IgD-negative memory B cell (primary cell): Measurements from ENCODE around the gene MGAT3. TPM values are rescaled to one million over a fixed set of nuclear protein-coding genes. Genes with fewer than 3 reads are reported as not detected.

Experiments used
- H3K27ac Mint-ChIP-seq, 3 donors: one replicate each; pipeline ENCODE4 v1.8.0; 2020 to 2022; ENCODE audit warnings: mild to moderate bottlenecking in 3 of 3, mixed read lengths in 3 of 3, moderate library complexity in 1 of 3
- H3K27me3 Mint-ChIP-seq: one replicate; pipeline ENCODE4 v1.8.0; 2021; ENCODE audit warnings: mixed read lengths
- H3K36me3 Mint-ChIP-seq: one replicate; pipeline ENCODE4 v1.8.0; 2020; ENCODE audit warnings: mild to moderate bottlenecking, mixed read lengths
- H3K4me1 Mint-ChIP-seq, 3 donors: one replicate each; pipeline ENCODE4 v1.8.0; 2020 to 2022; ENCODE audit warnings: mixed read lengths in 3 of 3, mild to moderate bottlenecking in 1 of 3
- H3K4me3 Mint-ChIP-seq, 4 donors: one replicate each; pipeline ENCODE4 v1.8.0; 2020 to 2022; ENCODE audit warnings: mild to moderate bottlenecking in 4 of 4, mixed read lengths in 4 of 4, moderate library complexity in 3 of 4
- H3K9me3 Mint-ChIP-seq, 3 donors: one replicate each; pipeline ENCODE4 v1.8.0; 2020 to 2021; ENCODE audit warnings: mixed read lengths in 3 of 3, mild to moderate bottlenecking in 1 of 3
- polyA plus RNA-seq: library from polyadenylated mRNA; unstranded; fragments of 300-500 nt; fragmentation: Illumina TruSeq; gene quantifications from one replicate; pipeline ENCODE4 v1.2.3, GENCODE V29; 2021

MGAT3 gene
- polyA plus RNA-seq, 1 donor from 2014 or later: 2.1 TPM

GRCh38 chr22:39453765-39454378 is 2.9 kb upstream of the MGAT3 start:
- Mint-ChIP-seq H3K36me3 (peaks cover 5% of the 10 kb centered on the region), H3K27ac (peak overlapping the region in 1 of 3 donors; percentile 61), H3K4me1 (peaks cover 32 to 56% (median 48%) of the 10 kb centered on the region in 3 donors), H3K4me3 (peak overlapping the region in 3 of 4 donors; percentile 23 to 93 (median 78)), H3K27me3 (peaks cover 5% of the 10 kb centered on the region), H3K9me3 (no peaks in the 10 kb centered on the region)

- Mint-ChIP-seq H3K27ac (peak overlapping the region in 1 of 3 donors; percentile 61), H3K4me1 (peaks cover 32 to 53% (median 42%) of the 10 kb centered on the region in 3 donors), H3K36me3 (peaks cover 5% of the 10 kb centered on the region), H3K27me3 (peaks cover 5% of the 10 kb centered on the region), H3K9me3 (no peaks in the 10 kb centered on the region), H3K4me3 (peak overlapping the region; percentile 46 to 93 (median 76))
Observed at GRCh38 chr22:39454385-39454871, 2.4 kb upstream of the MGAT3 start.

GRCh38 chr22:39457198-39457555 is 365 bp downstream of the MGAT3 start:
- Mint-ChIP-seq H3K27ac (no peak overlapping the region), H3K4me1 (peaks cover 31 to 50% (median 39%) of the 10 kb centered on the region in 3 donors), H3K27me3 (peaks cover 5% of the 10 kb centered on the region), H3K36me3 (peaks cover 5% of the 10 kb centered on the region), H3K9me3 (no peaks in the 10 kb centered on the region), H3K4me3 (no peak overlapping the region)

- Mint-ChIP-seq H3K27ac (peak overlapping the region; percentile 86 to 93 (median 92)), H3K9me3 (no peaks in the 10 kb centered on the region), H3K36me3 (peaks cover 5% of the 10 kb centered on the region), H3K27me3 (peaks cover 5% of the 10 kb centered on the region), H3K4me1 (peaks cover 31 to 50% (median 40%) of the 10 kb centered on the region in 3 donors), H3K4me3 (peak overlapping the region; percentile 85 to 96 (median 90))
Observed at GRCh38 chr22:39457556-39458443, 988 bp downstream of the MGAT3 start.

- H3K4me1 Mint-ChIP-seq: peaks cover 32 to 54% (median 44%) of the 10 kb centered on the region in 3 donors
- peak overlapping the region; percentile 86 to 93 (median 92) for H3K27ac Mint-ChIP-seq
- no peaks in the 10 kb centered on the region for H3K9me3 Mint-ChIP-seq
- peaks cover 5% of the 10 kb centered on the region for H3K27me3 Mint-ChIP-seq
- peaks cover 5% of the 10 kb centered on the region for H3K36me3 Mint-ChIP-seq
- peak overlapping the region; percentile 85 to 96 (median 90) for H3K4me3 Mint-ChIP-seq
Observed at GRCh38 chr22:39458444-39459083, 1.8 kb downstream of the MGAT3 start.

- Mint-ChIP-seq H3K4me3 (peak overlapping the region in 3 of 4 donors; percentile 58 to 96 (median 85)), H3K36me3 (peaks cover 4% of the 10 kb centered on the region), H3K27me3 (peaks cover 5% of the 10 kb centered on the region), H3K27ac (peak overlapping the region; percentile 34 to 64 (median 46)), H3K4me1 (peaks cover 32 to 56% (median 43%) of the 10 kb centered on the region in 3 donors), H3K9me3 (no peaks in the 10 kb centered on the region)
Observed at GRCh38 chr22:39459681-39460080, 2.9 kb downstream of the MGAT3 start.

- H3K27me3 Mint-ChIP-seq: peaks cover 5% of the 10 kb centered on the region
- no peaks in the 10 kb centered on the region for H3K9me3 Mint-ChIP-seq
- H3K4me3 Mint-ChIP-seq: peak overlapping the region in 3 of 4 donors; percentile 54 to 76 (median 74)
- H3K4me1 Mint-ChIP-seq: peaks cover 43 to 71% (median 62%) of the 10 kb centered on the region in 3 donors
- H3K36me3 Mint-ChIP-seq: peaks cover 2% of the 10 kb centered on the region
- peak overlapping the region; percentile 79 to 95 (median 92) for H3K27ac Mint-ChIP-seq
Observed at GRCh38 chr22:39462443-39463221, 5.8 kb downstream of the MGAT3 start.

DNA sequence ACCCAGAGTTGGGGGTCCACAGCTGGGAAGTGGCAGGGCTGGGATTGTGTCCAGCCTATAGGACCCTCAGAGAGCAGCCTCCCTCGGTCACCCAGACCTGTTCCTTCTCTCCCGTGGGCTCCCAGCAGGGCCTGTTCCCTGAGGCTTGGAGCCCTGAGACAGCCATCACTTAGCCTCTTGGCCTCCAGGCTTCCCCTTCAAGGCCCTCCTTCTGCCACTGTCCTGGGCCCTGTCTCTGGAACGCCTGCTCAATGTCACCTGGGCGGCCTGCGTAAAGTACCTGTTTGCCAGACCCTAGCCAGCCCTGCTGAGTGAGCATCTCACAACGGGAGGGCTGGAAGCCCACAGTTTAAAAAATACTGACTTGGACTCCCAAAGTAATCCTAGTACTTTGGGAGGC is 6.5 kb downstream of the MGAT3 start:
- Mint-ChIP-seq H3K27ac (peak overlapping the region in 2 of 3 donors; percentile 92 to 95), H3K36me3 (no peaks in the 10 kb centered on the region), H3K4me1 (peaks cover 45 to 70% (median 65%) of the 10 kb centered on the region in 3 donors), H3K4me3 (peak overlapping the region in 2 of 4 donors; percentile 74 to 76), H3K9me3 (no peaks in the 10 kb centered on the region), H3K27me3 (peaks cover 3% of the 10 kb centered on the region)

GRCh38 chr22:39463931-39464390 is 7.1 kb downstream of the MGAT3 start:
- Mint-ChIP-seq H3K9me3 (no peaks in the 10 kb centered on the region), H3K4me1 (peaks cover 44 to 71% (median 68%) of the 10 kb centered on the region in 3 donors), H3K27ac (peak overlapping the region in 2 of 3 donors; percentile 77 to 95), H3K27me3 (no peaks in the 10 kb centered on the region), H3K4me3 (peak overlapping the region in 2 of 4 donors; percentile 37 to 84), H3K36me3 (no peaks in the 10 kb centered on the region)

DNA sequence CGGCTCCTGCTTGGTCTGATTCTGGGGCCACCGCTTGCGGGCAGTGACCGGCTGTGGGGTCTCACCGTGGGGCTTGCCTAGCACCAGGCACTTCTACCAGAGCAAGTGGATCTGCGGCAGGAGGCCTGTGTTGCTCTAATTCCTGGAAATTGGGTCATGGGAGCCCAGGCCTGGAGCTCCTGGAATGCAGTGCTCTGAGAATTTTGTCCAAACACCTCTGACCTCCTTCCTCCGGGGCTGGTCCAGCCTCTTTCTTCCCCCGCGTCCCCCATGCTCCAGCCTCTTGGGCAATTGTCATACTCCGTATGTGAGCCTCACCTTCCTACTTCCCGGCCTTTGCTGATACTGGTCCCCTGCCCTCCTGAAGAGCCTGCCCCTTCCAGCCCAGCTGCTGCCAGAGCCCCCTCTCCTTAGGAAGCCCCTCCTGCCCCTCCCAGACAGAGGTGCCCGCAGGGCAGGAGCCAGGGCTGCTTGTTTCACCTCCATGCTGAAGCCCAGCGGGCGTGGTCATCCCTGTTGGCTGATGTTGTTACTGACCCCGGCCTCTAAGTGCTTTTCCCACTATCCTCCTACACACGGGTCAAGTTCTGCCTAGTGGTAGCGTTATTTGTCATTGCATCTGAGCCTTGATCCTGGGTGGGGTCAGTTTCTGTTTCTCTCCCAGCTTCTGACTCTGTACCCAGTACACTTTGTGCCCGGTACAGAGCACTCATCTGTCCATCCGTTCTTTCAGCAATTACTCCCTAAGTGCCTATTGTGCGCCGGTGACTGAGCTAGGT is 9.6 kb downstream of the MGAT3 start:
- Mint-ChIP-seq H3K4me3 (peak overlapping the region; percentile 71 to 93 (median 88)), H3K27ac (peak overlapping the region; percentile 77 to 96 (median 88)), H3K36me3 (no peaks in the 10 kb centered on the region), H3K9me3 (no peaks in the 10 kb centered on the region), H3K4me1 (peaks cover 41 to 77% (median 74%) of the 10 kb centered on the region in 3 donors), H3K27me3 (no peaks in the 10 kb centered on the region)

GRCh38 chr22:39467390-39467895 is 10.6 kb downstream of the MGAT3 start:
- H3K36me3 Mint-ChIP-seq: no peaks in the 10 kb centered on the region
- no peaks in the 10 kb centered on the region for H3K9me3 Mint-ChIP-seq
- H3K27ac Mint-ChIP-seq: peak overlapping the region; percentile 77 to 96 (median 93)
- no peaks in the 10 kb centered on the region for H3K27me3 Mint-ChIP-seq
- H3K4me3 Mint-ChIP-seq: peak overlapping the region; percentile 71 to 91 (median 88)
- peaks cover 43 to 73% (median 73%) of the 10 kb centered on the region in 3 donors for H3K4me1 Mint-ChIP-seq

GRCh38 chr22:39468487-39469325 is 11.9 kb downstream of the MGAT3 start:
- Mint-ChIP-seq H3K4me3 (peak overlapping the region in 3 of 4 donors; percentile 17 to 72 (median 34)), H3K27ac (peak overlapping the region; percentile 58 to 84 (median 73)), H3K9me3 (no peaks in the 10 kb centered on the region), H3K27me3 (no peaks in the 10 kb centered on the region), H3K4me1 (peaks cover 46 to 76% (median 72%) of the 10 kb centered on the region in 3 donors), H3K36me3 (no peaks in the 10 kb centered on the region)
